Stimulated activated CD4-positive, alpha-beta T cell treated with anti-CD3 and anti-CD28 coated beads, Interleukin-12 subunit alpha, Interleukin-12 subunit beta, amount 100 ng/mL, for 24 hours (primary cell): Measurements from ENCODE around the gene AFF1.
"Not testable (repeated sequence)": the region's sequence is repeated elsewhere in the genome, so short reads cannot be mapped to it uniquely, and the experiment has no call there.

Experiments
- DNase-seq, 2 experiments: peaks; one replicate each; pipeline ENCODE4 v3.0.0-alpha.2; 2020; ENCODE audit warnings: low read depth in 2 of 2

Gene AFF1

DNA sequence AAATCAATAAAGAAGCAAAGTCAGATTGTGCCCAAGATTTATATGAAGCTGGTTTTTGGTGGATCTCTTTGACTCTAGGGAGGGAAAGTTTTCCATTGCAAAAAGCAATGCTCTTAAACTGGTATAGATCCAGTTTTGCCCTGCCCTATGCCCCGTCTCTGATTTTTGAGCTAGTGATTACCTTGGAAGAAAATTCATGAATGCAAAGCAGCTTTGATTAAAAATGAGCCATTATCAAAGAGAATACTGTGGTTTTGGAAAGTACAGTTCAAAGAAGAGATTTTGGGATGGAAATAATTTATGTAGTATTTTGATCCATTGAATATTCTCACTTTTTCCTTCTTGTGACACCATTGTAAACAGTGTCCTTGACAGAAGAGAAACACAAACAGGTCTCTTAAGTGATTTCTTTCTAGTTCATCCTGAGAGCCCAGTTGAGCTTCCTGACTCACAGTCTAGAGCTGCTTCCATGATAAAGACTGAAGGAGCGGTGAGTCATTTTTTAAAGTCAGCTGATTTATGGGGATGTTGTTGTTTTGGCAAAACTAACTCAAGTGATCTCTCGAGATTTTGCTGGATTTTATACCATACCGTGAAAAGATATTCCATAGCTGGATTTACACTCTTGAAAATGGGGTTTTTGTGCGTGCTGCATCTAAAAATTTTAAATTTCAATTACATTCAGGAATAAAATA lies 76.7 kb downstream of the AFF1 start:
- DNase-seq = no peak

DNA sequence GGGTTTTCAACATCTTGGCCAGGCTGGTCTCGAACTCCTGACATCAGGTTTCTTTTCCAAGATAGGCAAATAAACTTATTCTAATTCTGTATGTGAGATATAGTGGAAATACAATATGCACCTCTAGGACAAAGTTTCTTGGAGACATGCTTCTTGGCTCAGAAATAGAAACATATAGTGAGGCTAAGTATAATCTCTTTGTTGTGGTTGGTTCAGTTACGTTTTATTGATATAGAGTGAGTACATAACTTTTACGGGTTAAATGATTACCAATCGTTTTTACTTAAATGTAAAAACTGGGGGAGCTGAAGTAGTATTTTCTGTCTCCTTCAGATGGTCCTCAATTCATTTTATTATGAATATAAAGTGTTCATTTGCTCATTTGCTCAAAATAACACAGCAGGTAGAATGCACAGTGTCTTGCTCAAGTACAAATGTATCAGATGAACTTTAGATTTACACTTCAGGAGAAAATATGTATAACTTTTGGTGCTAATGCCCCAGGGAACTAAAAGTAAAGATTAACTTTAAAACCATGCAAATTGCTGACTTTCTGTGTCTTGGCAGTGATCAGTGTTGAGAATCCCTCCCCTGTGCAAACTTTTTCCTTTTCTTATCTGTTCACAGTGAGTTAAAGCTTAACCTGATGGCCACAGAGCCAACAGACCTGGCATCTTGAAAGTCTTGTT lies 77.6 kb downstream of the AFF1 start:
- DNase-seq = no peak

DNA sequence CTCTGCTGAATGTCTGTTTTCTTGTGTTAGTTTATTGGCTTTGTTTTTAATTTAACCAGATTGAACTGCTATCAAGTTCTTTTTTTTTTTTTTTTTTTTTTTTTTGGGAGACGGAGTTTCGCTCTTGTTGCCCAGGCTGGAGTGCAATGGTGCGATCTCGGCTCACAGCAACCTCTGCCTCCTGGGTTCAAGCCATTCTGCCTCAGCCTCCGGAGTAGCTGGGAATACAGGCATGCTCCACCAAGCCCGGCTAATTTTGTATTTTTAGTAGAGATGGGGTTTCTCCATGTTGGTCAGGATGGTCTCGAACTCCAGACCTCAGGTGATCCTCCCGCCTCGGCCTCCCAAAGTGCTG lies 78.1 kb downstream of the AFF1 start:
- not testable (repeated sequence) for DNase-seq

DNA sequence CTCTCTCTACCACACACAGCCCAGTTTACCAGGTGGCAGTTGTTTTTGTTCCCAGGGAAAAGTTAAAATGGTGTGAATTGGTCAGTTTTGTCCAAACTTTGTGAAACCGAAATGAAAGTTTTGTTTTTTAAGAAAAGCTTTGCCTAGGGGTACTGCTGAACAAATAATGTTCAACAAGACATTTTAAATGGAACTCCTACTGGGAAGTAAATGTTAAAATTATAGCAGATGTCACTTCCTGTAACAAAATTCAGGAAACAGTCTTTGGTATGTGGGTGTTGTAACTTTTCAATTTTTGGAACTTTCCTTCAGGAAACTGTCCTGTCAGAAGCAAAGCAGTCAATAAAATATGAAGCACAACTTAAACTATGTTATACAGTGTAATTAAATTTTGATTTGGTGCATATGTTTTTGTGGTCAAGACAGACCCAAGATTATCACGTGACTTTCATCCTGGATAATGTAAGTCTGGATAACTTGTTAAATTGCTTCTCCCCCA lies 79.5 kb downstream of the AFF1 start:
- DNase-seq = no peak

DNA sequence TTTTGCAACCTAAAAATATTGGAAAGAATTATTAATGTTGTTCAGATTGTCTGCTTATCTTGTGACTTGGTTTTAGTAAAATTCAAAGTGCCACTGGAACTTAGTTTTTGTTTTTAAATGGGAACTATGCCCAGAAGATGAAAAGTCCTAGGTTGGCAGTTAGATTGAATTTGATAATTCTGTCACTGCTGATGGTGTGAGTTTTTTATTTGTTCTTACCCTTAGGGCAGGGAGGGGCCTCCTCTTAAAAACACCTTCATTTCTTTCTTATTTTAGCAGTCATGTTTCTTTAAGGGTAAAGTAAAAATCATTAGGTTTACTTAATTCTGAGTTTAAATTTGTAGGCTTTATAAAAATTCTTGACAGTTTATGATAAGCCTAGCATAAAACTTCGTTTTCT lies 80.6 kb downstream of the AFF1 start:
- no peak for DNase-seq

DNA sequence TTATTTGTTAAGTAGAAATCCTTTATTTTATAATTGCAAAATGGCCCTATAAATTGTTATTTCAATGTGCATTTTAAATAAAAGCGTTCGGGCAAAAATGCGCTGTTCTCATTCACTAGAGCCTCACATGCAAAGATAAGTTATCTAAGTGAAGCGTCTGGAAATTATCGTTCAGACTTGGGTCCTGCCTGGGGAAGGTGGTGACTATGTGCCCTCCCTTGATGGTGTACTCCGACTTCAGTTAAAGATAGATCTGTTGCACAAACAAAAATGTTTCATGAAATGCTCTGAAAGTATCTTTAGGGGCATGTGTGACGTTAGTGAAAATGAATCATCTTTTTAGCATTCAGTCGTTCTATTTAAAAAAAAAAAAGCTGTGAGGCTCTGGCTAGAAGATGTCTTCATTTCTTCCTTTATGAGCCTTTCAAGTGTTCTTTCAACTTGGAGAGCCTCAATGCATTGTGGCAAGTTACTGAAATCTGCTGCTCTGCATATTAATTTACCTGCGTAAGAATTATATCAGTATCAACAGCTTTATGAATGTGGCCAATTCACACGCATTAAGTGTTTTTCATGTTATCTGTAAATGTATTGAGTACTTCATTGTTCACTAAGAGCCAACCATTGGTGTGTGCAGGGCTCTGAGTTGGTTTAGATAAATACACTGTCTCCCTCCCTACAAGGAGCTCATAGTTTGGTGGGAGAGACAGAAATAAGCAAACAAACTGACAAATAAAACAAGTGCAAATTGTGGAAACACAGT lies 83.0 kb downstream of the AFF1 start:
- no peak for DNase-seq

DNA sequence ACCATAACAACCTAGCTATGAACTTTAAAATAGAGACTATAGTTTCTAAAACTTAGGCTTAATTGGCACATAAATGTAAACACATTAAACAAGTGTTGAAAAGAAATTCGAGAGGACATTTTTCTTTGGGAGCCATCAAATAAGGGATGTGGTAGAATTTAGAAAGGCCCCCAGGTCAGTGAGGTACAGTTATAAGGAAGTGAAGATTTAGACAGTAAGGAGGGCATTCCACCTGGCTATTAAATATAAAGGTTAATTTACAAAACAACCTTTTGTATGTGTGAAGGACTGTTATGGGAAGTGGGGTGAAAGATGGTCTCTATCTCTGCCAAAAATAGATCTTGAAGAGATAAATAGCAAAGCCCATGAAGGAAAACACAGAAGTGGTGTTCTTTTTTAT lies 83.9 kb downstream of the AFF1 start:
- DNase-seq = no peak

DNA sequence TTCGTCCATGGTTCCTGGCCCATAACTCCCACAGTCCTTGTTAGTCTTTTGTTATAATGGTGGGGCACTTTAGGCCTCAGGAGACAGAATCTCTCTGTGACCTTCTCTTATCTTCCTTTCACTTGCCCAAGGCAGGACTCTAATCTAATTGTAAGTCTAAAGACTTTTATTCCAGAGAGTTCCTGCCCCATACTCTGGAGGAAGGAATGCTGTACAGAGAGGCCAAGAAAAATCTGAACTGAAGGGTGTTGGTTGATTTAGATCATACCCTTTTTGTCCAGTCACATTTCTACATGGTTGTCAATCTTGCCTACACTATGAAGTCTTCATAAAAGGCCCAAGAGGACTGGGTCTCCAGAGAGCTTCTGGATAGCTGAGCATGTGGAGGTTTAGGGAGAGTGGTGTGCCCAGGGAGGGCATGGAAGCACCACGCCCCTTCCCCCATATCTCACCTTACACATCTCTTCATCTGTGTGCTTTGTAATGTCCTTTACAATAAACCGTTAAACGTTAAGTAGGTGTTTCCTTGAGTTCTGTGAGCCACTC lies 84.5 kb downstream of the AFF1 start:
- no peak for DNase-seq

DNA sequence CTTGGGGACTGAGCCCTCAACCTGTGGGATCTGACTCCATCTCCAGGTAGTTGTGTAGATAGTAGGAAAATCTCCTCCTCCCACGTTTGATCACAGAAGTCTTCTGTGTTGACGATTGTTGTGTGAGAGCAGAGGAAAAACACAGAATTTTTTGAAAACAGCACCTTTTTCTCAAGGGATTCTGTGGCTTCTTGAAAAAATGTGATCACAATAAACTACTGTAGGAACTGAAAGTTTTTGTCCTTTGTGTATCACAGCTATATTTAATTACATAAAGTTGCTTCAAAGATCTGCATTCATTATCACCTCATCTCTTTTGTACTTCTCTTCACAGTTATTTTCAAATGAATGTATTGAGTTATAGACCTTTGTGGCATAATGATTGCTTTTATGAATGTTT lies 85.1 kb downstream of the AFF1 start:
- DNase-seq = no peak

DNA sequence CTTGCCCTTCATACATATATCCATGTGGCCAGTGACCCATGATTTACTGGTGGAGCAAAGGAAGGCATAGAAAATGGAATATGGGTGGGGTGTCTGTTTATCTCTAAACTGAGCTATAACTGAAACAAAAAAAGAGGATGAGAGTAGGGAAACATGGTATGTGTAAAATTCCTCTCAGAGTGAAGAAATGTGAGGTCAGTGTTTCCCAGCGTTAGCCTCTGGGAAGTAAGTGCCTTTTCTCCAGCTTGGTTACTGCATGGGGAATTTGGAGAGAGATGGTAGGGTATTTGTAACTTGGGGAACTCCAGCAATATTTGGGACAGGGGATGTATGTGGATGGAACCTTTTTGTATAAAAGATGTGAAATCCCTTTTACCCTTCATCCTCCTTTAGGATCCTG lies 89.4 kb downstream of the AFF1 start:
- no peak for DNase-seq

DNA sequence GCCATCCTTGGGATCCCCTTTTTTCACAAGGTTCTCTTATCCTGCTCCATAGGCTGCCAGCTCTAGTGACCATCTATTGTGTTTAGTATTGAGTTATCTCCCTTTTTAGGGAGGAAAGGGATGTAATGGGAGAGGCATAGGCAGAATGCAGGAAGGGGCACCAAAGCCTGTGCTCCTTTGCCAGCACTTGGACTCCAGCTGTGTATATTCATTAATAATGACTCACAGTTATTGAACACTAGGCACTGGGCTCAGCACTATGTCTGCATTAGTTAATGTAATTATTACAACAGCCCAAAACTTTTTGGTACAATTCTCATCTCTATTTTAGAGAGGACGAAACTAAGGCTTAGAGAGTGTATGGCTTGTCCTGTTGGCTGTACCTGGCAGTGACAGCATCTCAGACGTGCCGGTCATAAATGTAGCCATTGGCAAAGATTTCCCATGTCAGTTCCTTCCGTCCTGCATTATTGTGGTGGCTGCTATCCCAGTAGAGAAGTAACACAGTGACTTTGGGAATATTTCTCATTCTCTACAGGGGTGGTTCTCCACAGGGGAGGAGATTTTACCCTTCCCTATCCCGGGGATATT lies 90.3 kb downstream of the AFF1 start:
- DNase-seq = no peak

DNA sequence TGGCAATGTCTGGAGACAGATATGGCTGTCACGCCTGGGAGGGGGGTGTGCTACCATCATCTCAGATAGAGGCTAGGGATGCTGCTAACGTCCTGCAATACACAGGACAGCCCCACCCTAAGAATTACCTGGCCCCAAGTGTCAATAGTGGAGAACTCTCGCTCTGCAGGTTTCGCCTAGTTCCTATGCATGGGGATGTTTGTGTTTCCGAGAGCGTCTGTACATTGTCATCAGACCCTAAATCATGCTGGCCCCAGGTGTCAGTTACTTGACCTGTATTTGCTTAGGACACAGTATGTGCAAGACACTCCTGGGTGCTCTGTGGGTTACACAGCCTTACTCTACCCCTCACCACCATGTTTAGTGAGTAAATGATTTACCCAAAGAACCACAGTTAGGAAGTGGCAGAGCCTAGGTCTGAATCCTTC lies 90.8 kb downstream of the AFF1 start:
- no peak for DNase-seq

DNA sequence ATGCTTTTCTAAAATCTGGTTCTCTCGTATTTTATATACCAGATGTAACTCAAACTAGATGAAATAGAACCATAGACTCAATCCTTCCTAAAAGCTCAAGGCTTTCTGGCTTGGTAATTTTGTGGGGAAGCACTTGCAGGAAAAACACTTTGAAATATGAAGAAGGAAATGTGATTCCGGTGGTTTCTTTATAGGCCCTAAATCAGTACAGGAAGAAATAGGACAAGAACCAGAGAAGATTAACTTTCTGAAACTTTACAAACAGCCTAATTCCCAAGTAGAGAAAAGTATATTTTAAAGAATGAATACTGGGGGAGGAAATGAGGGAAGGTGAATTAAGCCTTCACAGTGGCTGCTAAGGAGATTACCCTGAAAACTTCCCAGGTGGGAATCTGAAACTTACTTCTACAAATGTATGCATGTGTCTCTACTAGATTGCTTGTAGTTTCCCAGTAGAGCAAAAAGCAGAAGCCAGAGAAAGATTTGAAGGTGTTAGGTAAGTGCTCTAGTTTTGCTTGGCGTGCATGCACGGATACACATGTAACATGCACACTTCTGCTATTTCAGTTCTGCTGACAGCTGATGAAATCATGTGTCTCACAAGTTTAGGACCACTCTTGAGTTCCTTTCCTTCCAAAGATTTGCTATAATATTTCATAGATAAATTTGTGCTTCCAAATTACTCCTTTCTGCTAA lies 92.1 kb downstream of the AFF1 start:
- no peak for DNase-seq

DNA sequence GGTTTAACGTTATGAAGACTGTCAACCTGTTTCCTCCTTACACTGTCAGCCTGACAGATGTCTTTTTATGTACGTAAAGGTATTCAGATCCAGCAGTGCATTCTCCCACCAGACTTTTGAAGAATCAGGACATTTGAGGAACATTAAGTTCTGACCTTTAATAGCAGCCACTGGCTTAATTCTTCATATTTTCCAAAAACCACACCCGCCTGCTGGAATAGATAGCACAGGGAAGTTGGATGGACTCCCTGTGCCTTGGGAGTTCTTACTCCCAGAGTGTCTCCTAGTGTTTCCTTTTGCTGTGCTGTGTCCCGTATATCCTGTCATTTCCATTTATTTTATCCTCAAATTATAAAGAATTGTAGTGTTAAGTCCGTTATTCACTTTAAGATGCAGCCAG lies 94.5 kb downstream of the AFF1 start:
- no peak for DNase-seq

DNA sequence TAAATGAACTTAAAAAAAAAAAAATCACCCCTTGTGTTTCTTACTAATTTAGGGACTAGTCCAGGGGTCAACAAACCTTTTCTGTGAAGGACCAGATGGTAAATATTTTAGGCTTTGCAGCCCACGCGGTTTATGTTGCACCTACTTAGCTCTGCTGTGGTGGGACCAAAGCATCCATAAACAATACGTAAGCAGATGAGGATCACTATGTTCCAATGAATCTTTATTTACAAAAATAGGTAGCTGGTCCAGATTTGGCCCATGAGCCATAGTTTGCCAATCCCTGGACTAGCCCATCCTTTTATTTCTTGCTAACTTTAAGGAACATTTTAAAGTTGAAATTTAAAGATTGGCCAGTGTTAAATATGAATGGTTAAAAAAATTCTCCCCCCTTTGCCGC lies 95.3 kb downstream of the AFF1 start:
- no peak for DNase-seq

DNA sequence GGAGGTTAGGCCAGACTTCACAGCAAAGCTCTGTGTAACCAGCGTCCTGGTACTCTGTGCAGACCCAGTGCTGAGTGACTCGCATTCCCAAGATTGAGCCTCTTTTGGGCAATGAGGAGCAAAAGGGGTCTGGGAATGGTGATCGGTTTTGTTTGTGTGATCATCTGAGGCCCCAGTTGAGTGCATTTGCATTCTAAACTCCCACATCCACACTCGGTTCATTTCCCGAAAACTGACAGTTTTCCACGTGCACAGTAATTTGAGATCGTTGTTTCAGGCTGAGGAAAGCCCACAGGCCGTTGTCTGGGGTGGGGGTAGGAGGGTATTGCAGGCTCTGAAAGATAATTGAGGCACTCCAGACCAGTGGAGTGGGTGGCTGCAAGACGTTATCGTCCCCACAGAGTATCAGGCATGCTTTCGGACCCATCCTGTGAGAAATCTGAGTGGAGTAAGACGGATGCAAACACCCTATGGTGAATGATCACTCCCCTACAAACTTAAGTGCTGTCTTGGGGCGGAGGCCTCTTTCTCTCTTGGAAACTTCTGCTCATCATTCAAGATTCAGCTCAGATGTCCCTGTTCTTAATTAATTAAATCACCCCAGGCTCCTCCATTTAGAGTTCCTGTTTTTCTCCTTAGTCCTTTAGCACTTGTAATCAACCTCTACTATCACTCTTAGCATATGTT lies 96.1 kb downstream of the AFF1 start:
- DNase-seq = no peak

DNA sequence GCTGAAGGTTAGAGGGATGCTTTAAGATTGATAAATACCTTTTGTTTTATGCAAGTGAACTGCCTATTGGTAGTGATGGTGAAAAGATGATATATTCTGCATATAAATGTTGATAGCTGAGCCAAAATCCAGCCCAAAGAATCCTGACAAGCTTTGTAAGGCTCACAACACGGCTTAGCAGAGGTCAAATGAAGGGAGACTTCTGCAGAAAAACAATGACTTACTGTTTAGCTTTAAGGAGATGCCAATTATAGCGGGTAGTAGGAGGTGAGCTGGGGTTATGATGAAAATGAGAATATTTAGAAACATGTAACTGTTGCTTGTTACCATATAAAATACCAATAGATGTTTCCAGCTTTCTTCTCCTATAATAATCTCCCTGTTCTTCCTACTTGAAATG lies 97.1 kb downstream of the AFF1 start:
- no peak for DNase-seq

DNA sequence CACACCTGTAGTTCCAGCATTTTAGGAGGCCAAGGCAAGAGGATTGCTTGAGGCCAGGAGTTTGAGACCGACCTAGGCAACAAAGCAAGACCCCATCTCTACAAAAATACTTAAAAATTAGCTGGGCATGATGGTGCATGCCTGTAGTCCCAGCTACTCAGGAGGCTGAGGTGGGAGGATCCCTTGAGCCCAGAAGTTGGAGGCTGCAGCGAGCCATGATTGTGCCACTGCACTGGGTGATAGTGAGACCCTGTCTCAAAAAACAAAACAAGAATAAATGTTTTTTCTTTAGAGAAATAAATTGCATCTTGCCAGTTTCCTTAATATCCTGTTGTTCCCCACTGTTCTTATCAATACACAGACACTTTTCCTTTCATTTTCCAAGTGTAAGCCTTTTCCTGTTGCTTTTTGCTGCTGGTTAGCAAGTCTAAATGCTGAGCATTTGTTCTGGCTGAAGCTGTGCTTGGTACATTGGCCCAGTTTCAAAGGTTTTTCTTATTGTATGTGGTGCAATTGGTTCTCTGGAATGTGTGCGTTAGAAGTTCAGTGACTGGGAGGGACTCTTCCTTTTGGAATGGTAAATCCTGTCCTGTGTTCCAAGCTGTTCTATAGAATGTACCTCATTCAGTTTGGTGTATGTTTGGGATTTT lies 98.2 kb downstream of the AFF1 start:
- no peak for DNase-seq

DNA sequence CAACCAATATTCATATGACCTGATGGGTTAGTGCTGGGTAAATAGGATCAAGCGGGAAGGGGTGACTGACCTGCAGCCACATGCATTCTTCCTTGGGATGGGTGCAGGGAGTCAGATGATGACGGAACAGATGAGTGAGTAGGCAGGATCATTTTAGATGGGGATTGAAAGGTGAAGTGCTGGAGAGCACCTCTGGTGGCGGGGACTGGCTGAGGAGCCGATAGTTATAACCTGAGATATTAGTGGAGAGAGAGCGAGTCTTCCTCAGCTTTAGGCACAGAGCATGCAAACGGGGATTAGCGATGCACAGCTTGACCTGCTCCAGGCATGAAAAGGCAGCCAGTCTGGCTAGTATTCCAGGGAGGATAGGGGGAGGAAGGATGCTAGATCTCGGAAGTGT lies 99.1 kb downstream of the AFF1 start:
- DNase-seq = no peak

DNA sequence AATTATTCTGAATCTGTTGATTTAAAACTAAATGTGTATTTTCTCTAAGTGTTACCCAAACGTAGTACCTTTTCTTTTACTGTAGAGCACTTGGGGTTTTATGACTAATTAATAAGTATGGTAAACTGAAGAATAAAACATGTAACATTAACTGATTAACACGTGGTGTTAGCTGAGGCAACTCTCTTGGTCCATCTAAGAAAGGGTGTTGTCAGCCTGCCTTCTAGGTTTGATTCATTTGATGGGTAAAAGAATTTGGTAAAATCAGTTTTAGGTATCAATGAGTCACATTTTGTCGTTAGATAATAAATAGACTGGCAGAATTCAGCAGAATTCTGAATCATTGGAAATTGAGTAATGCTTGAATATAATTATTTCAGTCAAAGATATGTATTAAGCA lies 99.7 kb downstream of the AFF1 start:
- no peak for DNase-seq
